Stimulated activated CD8-positive, alpha-beta memory T cell treated with anti-CD3 and anti-CD28 coated beads, Interleukin-15, amount 100 ng/mL, for 24 hours (primary cell): ENCODE measurements around the gene NUDCD2.
"Not testable (repeated sequence)": the region's sequence is repeated elsewhere in the genome, so short reads cannot be mapped to it uniquely, and the experiment has no call there.

Experiments used
- DNase-seq: peaks from one replicate; pipeline ENCODE4 v3.0.0-alpha.2; 2020; ENCODE audit warnings: low read depth

Gene NUDCD2

GRCh38 chr5:163426128-163426527, 33.8 kb downstream of the NUDCD2 start:
- not testable (repeated sequence) for DNase-seq

- DNase-seq, result no peak
Measured at GRCh38 chr5:163424836-163425235, 35.1 kb downstream of the NUDCD2 start.

GRCh38 chr5:163415673-163416072, 44.2 kb downstream of the NUDCD2 start:
- DNase-seq, result not testable (repeated sequence)

- DNase-seq, result no peak
Measured at GRCh38 chr5:163410505-163410904, 49.4 kb downstream of the NUDCD2 start.

GRCh38 chr5:163409384-163409783, 50.5 kb downstream of the NUDCD2 start:
- DNase-seq, result no peak

- no peak for DNase-seq
Measured at GRCh38 chr5:163408311-163408923, 51.5 kb downstream of the NUDCD2 start.

GRCh38 chr5:163407034-163407655, 52.8 kb downstream of the NUDCD2 start:
- no peak for DNase-seq

GRCh38 chr5:163404364-163405173, 55.3 kb downstream of the NUDCD2 start:
- DNase-seq, result no peak

- no peak for DNase-seq
Measured at GRCh38 chr5:163402007-163402406, 57.9 kb downstream of the NUDCD2 start.

- DNase-seq, result no peak
Measured at GRCh38 chr5:163401271-163401670, 58.6 kb downstream of the NUDCD2 start.

GRCh38 chr5:163399923-163400322, 60.0 kb downstream of the NUDCD2 start:
- DNase-seq, result no peak

- DNase-seq, result no peak
Measured at GRCh38 chr5:163397354-163397753, 62.5 kb downstream of the NUDCD2 start.

- not testable (repeated sequence) for DNase-seq
Measured at GRCh38 chr5:163396818-163397340, 63.0 kb downstream of the NUDCD2 start.
